ENCODE data around the gene SMIM8. TPM values are rescaled to one million over a fixed set of nuclear protein-coding genes. Genes with fewer than 3 reads are reported as not detected.

The SMIM8 gene
- total RNA-seq: 3.8 and 7.8 TPM in 2 replicates

GRCh38 chr6:87322304-87323212, at the start of gene SMIM8:
Gene SMIM8, plus strand, starts transcription at chr6:87322588. Its CDS starts 14,444 bp downstream, at chr6:87337032.

DNA sequence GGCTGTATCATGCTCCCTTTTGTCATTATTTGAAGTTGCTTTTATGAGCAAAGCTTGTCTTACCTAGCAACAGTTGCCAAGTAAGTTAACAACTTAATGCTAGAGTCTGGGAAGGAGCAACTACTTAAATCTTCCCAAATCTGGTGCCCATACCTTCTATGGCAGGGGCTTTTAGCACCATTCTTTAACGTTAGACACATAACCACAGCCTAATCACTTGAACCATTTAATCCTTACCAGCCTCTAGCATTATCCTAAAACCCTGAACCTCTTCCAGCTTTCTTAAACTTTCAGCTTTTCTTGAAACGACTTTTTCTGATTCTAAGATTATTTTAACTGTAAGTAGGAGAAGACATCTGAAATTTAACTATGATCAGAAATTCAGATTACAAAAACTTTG, 22.3 kb downstream of the SMIM8 start, which contains the start of gene C6orf163:
C6orf163 (plus strand) TSS at position 83 of the 400 bp plus-strand sequence; CDS start at position 370, 287 bp downstream.

Other genes starting within 250 kb of the SMIM8 start
- not detected in 2 replicates for gene CGA, start 227.5 kb upstream of the SMIM8 start, total RNA-seq
- 19.1 and 38.0 TPM in 2 replicates for gene ZNF292, start 167.0 kb upstream of the SMIM8 start, total RNA-seq
- gene GJB7, start 6.7 kb downstream of the SMIM8 start, total RNA-seq: not detected in 2 replicates
- 0.68 and 3.2 TPM in 2 replicates for gene C6orf163, start 22.2 kb downstream of the SMIM8 start, total RNA-seq
- under 0.01 TPM in 1 of 2 replicates, not detected in the other for gene CFAP206, start 85.4 kb downstream of the SMIM8 start, total RNA-seq
- gene SLC35A1, start 150.4 kb downstream of the SMIM8 start, total RNA-seq: 13.0 and 14.0 TPM in 2 replicates

All from nasal cavity respiratory epithelium epithelial cell of viscerocranial mucosa (primary cell).